Right lobe of liver (tissue), 6 donors: ENCODE results near the gene STXBP5. TPM values are rescaled to one million over a fixed set of nuclear protein-coding genes. Genes with fewer than 3 reads are reported as not detected.
"Not testable (repeated sequence)": the region's sequence is repeated elsewhere in the genome, so short reads cannot be mapped to it uniquely, and the experiment has no call there.

Experiments
- ATAC-seq, 4 donors: fragments of 200-7000 bp; cut with Tn5 transposase; one replicate each; pipeline ENCODE4 v1.9.1; 2020; ENCODE audit warnings: mild to moderate bottlenecking in 4 of 4, moderate library complexity in 4 of 4
- DNase-seq, 3 donors: peaks; one replicate each; pipeline ENCODE4 v3.0.0-alpha.2; 2020
- H3K27ac ChIP-seq, 3 donors: fragments of 200-600 bp; one replicate each; pipeline ENCODE4 v1.8.0; 2022
- H3K27me3 ChIP-seq, 2 donors: fragments of 200-600 bp; one replicate each; pipeline ENCODE4 v1.8.0; 2022
- H3K36me3 ChIP-seq, 4 donors: fragments of 200-600 bp; sonication (generic) in 1 of 4; one replicate each; pipeline versions ENCODE4 v1.5.1 to v1.8.0; 2017 to 2022; ENCODE audit warnings: control low read depth in 1 of 4
- H3K4me1 ChIP-seq, 4 donors: fragments of 200-600 bp; sonication (generic) in 1 of 4; one replicate each; pipeline versions ENCODE4 v1.5.1 to v1.8.0; 2017 to 2022; ENCODE audit warnings: control low read depth in 1 of 4
- H3K4me3 ChIP-seq, 3 donors: fragments of 200-600 bp; one replicate each; pipeline ENCODE4 v1.8.0; 2022
- H3K9me3 ChIP-seq, 4 donors: fragments of 200-600 bp; sonication (generic) in 1 of 4; one replicate each; pipeline versions ENCODE4 v1.5.1 to v1.8.0; 2017 to 2022; ENCODE audit warnings: control low read depth in 1 of 4
- POLR2A ChIP-seq: fragments of 450-650 bp; IDR thresholded peaks from one replicate; pipeline ENCODE4 v1.6.1; 2017; ENCODE audit warnings: antibody characterized with exemption, mild to moderate bottlenecking
- WGBS: methylation state at CpG from one replicate; pipeline ENCODE4 v1.1.6; 2018; ENCODE audit warnings: low coverage, low lambda C conversion rate; ENCODE audit not compliant: insufficient coverage; ENCODE audit errors: missing lambda C conversion rate; 5-methylcytosine and 5-hydroxymethylcytosine counted together
- intact Hi-C, 2 donors: fragments of 100-400 bp; cut with DNase I; formaldehyde crosslinking; loops; one replicate each; pipeline versions ENCODE4 v1.11.2 to v1.14.1; 2022
- total RNA-seq, 6 experiments: library from RNA; depleted of rRNA in 2 of 6; stranded (reverse); fragments of >200 nt in 2 of 6; fragmentation: NEBNext Ultra II Directional in 3 of 6; extraction: Animal tissue kit (Norgen Biotek cat#: 25700) in 3 of 6; gene quantifications; one replicate each; pipeline versions ENCODE4 v1.1.0 to v1.2.4, GENCODE V29; 2016 to 2023
- TF ChIP-seq, protein P1 (sequence below), 4 donors: fragments of 200-600 bp in 3 of 4; fragments of 450-650 bp in 1 of 4; IDR thresholded peaks; one replicate each; pipeline versions ENCODE4 v1.5.1 to v1.8.0; 2016 to 2022; ENCODE audit warnings: antibody characterized with exemption in 4 of 4, mild to moderate bottlenecking in 2 of 4
- donor health status: DM: no; HTN: yes; CAD: no.
- donor health status: DM: no; HTN: no; CAD: no.
- donor health status: DM: no; HTN: no; CAD: no.
- donor health status: DM: no; HTN: yes; CAD: no.
- donor health status: DM: no; HTN: yes; CAD: no.

Gene STXBP5
- total RNA-seq, 6 experiments from 2014 or later = 3.9 to 7.6 (median 5.7) TPM

DNA sequence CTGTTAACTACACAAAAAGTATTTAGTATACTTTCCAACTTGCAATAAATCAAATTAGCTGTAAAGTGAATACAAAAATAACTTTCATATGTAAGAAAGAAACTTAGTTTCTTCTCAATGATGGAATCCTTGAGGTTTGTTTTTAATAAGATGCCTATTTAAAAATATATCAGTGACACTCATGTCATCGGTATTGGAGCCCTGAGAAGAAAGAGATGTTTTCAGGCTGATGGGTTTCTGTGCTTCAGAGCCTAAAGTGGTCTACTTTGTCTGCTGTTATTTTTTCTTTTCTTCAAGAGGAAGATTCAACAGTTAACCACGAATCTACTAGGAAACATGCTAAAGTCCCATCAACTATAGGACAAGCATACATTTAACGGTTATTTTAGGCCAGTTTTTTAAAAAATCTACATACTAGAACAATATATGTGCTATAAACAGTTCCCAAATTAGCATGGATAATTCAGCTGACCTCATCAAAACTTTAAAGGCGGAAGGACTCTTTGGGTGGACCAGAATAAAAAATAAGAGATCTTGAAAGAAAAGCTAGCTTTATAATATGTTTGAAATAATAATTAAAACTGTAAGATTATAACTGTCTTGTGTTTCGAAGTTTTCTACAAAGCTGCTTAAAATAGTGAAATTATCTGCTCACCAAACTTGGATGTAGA lies 157.2 kb downstream of the STXBP5 start:
- Histone ChIP-seq H3K4me3 (no peak overlapping the region), H3K4me1 (no peaks in the 10 kb centered on the region), H3K36me3 (peaks cover 0 to 4% (median 0%) of the 10 kb centered on the region in 4 donors), H3K27me3 (no peaks in the 10 kb centered on the region), H3K27ac (no peak overlapping the region), H3K9me3 (no peaks in the 10 kb centered on the region)
- intact Hi-C loops = no loop called here
- WGBS = 95% methylated on average over 5 of the region's 5 CpGs
- no peak for TF ChIP-seq POLR2A
- TF ChIP-seq, protein P1, sequence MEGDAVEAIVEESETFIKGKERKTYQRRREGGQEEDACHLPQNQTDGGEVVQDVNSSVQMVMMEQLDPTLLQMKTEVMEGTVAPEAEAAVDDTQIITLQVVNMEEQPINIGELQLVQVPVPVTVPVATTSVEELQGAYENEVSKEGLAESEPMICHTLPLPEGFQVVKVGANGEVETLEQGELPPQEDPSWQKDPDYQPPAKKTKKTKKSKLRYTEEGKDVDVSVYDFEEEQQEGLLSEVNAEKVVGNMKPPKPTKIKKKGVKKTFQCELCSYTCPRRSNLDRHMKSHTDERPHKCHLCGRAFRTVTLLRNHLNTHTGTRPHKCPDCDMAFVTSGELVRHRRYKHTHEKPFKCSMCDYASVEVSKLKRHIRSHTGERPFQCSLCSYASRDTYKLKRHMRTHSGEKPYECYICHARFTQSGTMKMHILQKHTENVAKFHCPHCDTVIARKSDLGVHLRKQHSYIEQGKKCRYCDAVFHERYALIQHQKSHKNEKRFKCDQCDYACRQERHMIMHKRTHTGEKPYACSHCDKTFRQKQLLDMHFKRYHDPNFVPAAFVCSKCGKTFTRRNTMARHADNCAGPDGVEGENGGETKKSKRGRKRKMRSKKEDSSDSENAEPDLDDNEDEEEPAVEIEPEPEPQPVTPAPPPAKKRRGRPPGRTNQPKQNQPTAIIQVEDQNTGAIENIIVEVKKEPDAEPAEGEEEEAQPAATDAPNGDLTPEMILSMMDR (IDR thresholded peaks at IDR 0.05) = no peak
- ATAC-seq (no peak), DNase-seq (no peak)

DNA sequence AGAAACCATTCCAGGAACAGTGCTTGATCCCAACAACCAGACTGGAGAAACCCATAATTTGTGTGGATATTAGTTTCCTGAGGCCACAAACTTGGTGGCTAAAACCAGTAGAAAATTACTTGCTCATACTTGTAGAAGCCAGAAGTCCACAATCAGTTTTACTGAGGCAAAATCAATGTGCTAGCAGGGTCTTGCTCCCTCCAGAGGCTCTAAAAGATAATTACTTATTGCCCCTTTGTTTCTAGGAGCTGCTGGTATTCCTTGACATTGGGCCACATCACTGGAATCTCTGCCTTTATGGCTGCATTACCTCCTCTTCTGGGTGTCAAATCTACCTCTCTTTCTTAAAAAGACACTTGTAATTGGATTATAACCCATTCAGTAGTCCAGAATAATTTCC lies 162.1 kb downstream of the STXBP5 start:
- no peak for ATAC-seq
- Histone ChIP-seq H3K36me3 (peaks cover 0 to 4% (median 0%) of the 10 kb centered on the region in 4 donors), H3K4me3 (no peak overlapping the region), H3K9me3 (no peaks in the 10 kb centered on the region), H3K27me3 (no peaks in the 10 kb centered on the region), H3K4me1 (no peaks in the 10 kb centered on the region), H3K27ac (no peak overlapping the region)
- no peak for DNase-seq
- intact Hi-C loops = no loop called here
- TF ChIP-seq POLR2A = no peak
- TF ChIP-seq, protein P1 (IDR thresholded peaks at IDR 0.05) = no peak

DNA sequence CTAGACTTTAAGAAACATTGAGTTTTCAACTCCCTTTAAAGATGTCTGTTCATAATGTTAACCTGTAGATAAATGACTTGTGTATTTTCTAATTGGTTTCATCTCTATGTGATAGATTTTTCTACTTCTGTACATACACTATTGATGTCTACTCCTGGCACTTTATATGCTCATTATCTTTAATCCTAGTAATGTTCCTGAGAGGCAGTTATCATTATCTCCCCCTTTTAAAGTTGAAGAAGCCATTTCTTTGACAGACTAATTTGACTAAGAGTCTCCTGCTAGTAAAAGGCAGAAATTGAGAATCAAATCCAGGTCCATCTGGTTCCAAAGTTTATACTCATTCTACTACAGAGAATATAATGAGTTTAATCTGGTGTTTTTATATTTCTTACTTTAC lies 167.1 kb downstream of the STXBP5 start:
- Histone ChIP-seq H3K4me1 (no peaks in the 10 kb centered on the region), H3K36me3 (peaks cover 0 to 3% (median 0%) of the 10 kb centered on the region in 4 donors), H3K27ac (no peak overlapping the region), H3K4me3 (no peak overlapping the region), H3K9me3 (no peaks in the 10 kb centered on the region), H3K27me3 (no peaks in the 10 kb centered on the region)
- intact Hi-C loops = no loop called here
- ATAC-seq = no peak
- TF ChIP-seq, protein P1 (IDR thresholded peaks at IDR 0.05) = no peak
- TF ChIP-seq POLR2A = no peak
- DNase-seq = no peak

DNA sequence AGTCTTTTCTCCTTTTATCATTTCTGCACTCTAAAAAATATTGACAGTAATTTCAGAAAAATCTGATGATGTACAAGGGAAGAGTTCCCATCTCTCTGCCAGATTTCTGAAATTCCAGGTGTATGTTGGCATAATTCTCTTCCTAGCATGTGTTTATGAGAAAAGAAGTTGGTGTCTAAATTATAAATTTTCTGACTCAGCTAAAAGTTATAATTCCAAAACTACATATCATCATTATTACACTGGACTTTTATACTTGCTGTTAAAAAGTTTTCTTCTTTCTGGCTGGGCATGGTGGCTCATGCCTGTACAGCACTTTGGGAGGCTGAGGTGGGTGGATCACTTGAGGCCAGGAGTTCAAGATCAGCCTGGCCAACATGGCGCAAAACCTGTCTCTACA lies 168.6 kb downstream of the STXBP5 start:
- Histone ChIP-seq H3K9me3 (no peaks in the 10 kb centered on the region), H3K36me3 (peaks cover 0 to 3% (median 0%) of the 10 kb centered on the region in 4 donors), H3K27ac (no peak overlapping the region), H3K4me3 (no peak overlapping the region), H3K27me3 (no peaks in the 10 kb centered on the region), H3K4me1 (no peaks in the 10 kb centered on the region)
- intact Hi-C loops = no loop called here
- 100% methylated on average over 1 of the region's 1 CpG for WGBS
- DNase-seq = no peak
- ATAC-seq = no peak
- TF ChIP-seq, protein P1 (IDR thresholded peaks at IDR 0.05) = no peak
- no peak for TF ChIP-seq POLR2A

DNA sequence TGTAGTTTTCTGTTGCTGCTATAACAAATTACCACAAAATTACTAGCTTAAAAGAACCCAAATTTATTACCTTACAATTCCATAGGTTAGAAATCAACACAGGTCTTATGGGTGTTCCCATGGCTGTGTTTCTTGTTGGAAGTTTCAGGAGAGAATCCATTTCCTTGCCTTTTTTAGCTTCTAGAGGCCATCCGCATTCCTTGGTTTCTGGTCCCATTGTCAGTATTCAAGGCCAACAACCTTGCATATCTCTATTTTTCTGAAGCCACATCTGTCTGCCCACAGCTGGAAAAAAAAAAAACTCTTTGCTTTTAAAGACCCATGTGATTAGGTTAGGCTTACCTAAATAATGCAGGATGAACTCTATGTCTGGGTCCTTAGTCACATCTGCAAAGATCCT lies 174.6 kb downstream of the STXBP5 start:
- no peaks in the 10 kb centered on the region for H3K9me3 ChIP-seq
- no peak overlapping the region for H3K27ac ChIP-seq
- 100% methylated on average over 1 of the region's 1 CpG for WGBS
- no peaks in the 10 kb centered on the region for H3K4me1 ChIP-seq
- intact Hi-C loops = no loop called here
- DNase-seq (no peak), ATAC-seq (no peak)
- no peaks in the 10 kb centered on the region for H3K27me3 ChIP-seq
- peaks cover 0 to 3% (median 0%) of the 10 kb centered on the region in 4 donors for H3K36me3 ChIP-seq
- TF ChIP-seq POLR2A = no peak
- TF ChIP-seq, protein P1 (IDR thresholded peaks at IDR 0.05) = no peak
- H3K4me3 ChIP-seq = no peak overlapping the region

DNA sequence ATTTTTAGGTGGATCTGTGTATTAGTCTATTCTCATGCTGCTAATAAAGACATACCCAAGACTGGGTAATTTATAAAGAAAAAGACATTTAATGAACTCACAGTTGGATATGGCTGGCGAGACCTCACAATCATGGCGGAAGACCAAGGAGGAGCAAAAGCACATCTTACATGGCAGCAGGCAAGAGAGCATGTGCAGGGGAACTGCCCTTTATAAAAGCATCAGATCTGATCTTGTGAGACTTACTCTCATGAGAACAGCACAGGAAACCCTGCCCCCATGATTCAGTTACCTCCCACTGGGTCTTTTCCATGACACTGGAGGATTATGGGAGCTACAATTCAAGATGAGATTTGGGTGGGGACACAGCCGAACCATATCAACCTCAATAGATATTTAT lies 176.6 kb downstream of the STXBP5 start:
- H3K9me3 ChIP-seq, H3K36me3 ChIP-seq, intact Hi-C loops, ATAC-seq, DNase-seq, H3K27me3 ChIP-seq, H3K27ac ChIP-seq, H3K4me3 ChIP-seq, H3K4me1 ChIP-seq: not testable (repeated sequence)
- WGBS = 100% methylated on average over 1 of the region's 3 CpGs
